Measurements from ENCODE around the gene GRAMD4. TPM values are rescaled to one million over a fixed set of nuclear protein-coding genes. Genes with fewer than 3 reads are reported as not detected.
A peak's percentile ranks its signal among the peaks of the same experiment; 100 is the strongest.
"Not testable (repeated sequence)": the region's sequence is repeated elsewhere in the genome, so short reads cannot be mapped to it uniquely, and the experiment has no call there.

The GRAMD4 gene
- total RNA-seq, 2 experiments from 2014 or later = 50.4 to 52.0 TPM

GRCh38 chr22:46639843-46640242, 19.7 kb downstream of the GRAMD4 start:
- Mint-ChIP-seq H3K4me3 (no peak overlapping the region), H3K4me1 (ENCODE audit: low read depth) (no peaks in the 10 kb centered on the region), H3K9me3 (no peaks in the 10 kb centered on the region), H3K27ac (no peak overlapping the region), H3K27me3 (no peaks in the 10 kb centered on the region), H3K36me3 (no peaks in the 10 kb centered on the region)
- no peak for DNase-seq
- intact Hi-C loops (cut with micrococcal nuclease) = no loop called here
- POLR2A ChIA-PET = no interaction called here
- CTCF ChIA-PET = interaction anchor here (1.2 kb wide), 1 partner anchor 77 kb away, joined by 6 read pairs; no protein-coding TSS in a partner anchor

GRCh38 chr22:46640293-46641055, 20.3 kb downstream of the GRAMD4 start:
- Mint-ChIP-seq H3K4me1 (ENCODE audit: low read depth) (no peaks in the 10 kb centered on the region), H3K4me3 (no peak overlapping the region), H3K27ac (no peak overlapping the region), H3K9me3 (no peaks in the 10 kb centered on the region), H3K36me3 (no peaks in the 10 kb centered on the region), H3K27me3 (no peaks in the 10 kb centered on the region)
- CTCF ChIA-PET = interaction anchor here (1.2 kb wide), 1 partner anchor 77 kb away, joined by 6 read pairs; no protein-coding TSS in a partner anchor
- POLR2A ChIA-PET = no interaction called here
- DNase-seq = no peak
- intact Hi-C loops (cut with micrococcal nuclease) = no loop called here

- intact Hi-C loops (cut with micrococcal nuclease) = no loop called here
- no peaks in the 10 kb centered on the region for H3K27me3 Mint-ChIP-seq
- H3K4me1 Mint-ChIP-seq (ENCODE audit: low read depth) = no peaks in the 10 kb centered on the region
- no peaks in the 10 kb centered on the region for H3K9me3 Mint-ChIP-seq
- ChIA-PET CTCF (no interaction called here), POLR2A (no interaction called here)
- DNase-seq = no peak
- no peaks in the 10 kb centered on the region for H3K36me3 Mint-ChIP-seq
- no peak overlapping the region for H3K27ac Mint-ChIP-seq
- H3K4me3 Mint-ChIP-seq = no peak overlapping the region
Measured at GRCh38 chr22:46641811-46642266, 21.7 kb downstream of the GRAMD4 start.

DNA sequence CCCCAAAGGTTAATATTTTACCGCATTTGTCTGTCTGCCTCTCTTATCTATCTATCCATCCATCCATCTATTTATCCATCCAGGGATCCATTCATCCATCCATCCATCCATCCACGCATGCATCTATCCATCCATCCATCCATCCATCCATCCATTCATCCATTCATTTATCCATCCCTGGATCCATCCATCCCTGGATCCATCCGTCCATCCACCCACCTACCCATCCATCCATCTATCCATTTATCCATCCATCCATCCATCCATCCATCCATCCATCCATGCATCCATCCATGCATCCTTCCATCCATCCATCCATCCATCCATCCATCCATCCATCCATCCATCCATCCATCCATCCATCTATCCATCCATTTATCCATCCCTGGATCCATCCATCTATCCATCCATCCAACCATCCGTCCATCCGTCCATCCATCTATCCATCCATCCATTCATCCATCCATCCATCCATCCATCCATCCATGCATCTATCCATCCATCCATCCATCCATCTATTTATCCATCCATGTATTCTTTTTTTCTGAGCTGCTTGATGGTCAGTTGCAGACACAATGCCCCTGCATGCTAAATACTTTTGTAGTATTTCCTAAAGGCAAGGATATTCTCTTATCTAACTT, 22.8 kb downstream of the GRAMD4 start:
- POLR2A ChIA-PET; H3K4me1 Mint-ChIP-seq (ENCODE audit: low read depth); H3K27me3 Mint-ChIP-seq; H3K9me3 Mint-ChIP-seq; H3K36me3 Mint-ChIP-seq; H3K27ac Mint-ChIP-seq; intact Hi-C loops (cut with micrococcal nuclease); DNase-seq; H3K4me3 Mint-ChIP-seq: not testable (repeated sequence)
- CTCF ChIA-PET = interaction anchor here (0.6 kb wide), 1 partner anchor 100 kb away, joined by 3 read pairs; no protein-coding TSS in a partner anchor

- no peak for DNase-seq
- no peak overlapping the region for H3K4me3 Mint-ChIP-seq
- no peaks in the 10 kb centered on the region for H3K4me1 Mint-ChIP-seq (ENCODE audit: low read depth)
- H3K36me3 Mint-ChIP-seq = no peaks in the 10 kb centered on the region
- ChIA-PET CTCF (no interaction called here), POLR2A (no interaction called here)
- intact Hi-C loops (cut with micrococcal nuclease) = no loop called here
- H3K27me3 Mint-ChIP-seq = no peaks in the 10 kb centered on the region
- no peak overlapping the region for H3K27ac Mint-ChIP-seq
- no peaks in the 10 kb centered on the region for H3K9me3 Mint-ChIP-seq
Measured at GRCh38 chr22:46646531-46647215, 26.5 kb downstream of the GRAMD4 start.

- H3K4me1 Mint-ChIP-seq (ENCODE audit: low read depth) = peaks cover 13% of the 10 kb centered on the region
- DNase-seq; intact Hi-C loops (cut with micrococcal nuclease); POLR2A ChIA-PET; H3K4me3 Mint-ChIP-seq; H3K36me3 Mint-ChIP-seq; CTCF ChIA-PET; H3K9me3 Mint-ChIP-seq; H3K27ac Mint-ChIP-seq; H3K27me3 Mint-ChIP-seq: not testable (repeated sequence)
Measured at GRCh38 chr22:46648225-46648820, 28.1 kb downstream of the GRAMD4 start.

DNA sequence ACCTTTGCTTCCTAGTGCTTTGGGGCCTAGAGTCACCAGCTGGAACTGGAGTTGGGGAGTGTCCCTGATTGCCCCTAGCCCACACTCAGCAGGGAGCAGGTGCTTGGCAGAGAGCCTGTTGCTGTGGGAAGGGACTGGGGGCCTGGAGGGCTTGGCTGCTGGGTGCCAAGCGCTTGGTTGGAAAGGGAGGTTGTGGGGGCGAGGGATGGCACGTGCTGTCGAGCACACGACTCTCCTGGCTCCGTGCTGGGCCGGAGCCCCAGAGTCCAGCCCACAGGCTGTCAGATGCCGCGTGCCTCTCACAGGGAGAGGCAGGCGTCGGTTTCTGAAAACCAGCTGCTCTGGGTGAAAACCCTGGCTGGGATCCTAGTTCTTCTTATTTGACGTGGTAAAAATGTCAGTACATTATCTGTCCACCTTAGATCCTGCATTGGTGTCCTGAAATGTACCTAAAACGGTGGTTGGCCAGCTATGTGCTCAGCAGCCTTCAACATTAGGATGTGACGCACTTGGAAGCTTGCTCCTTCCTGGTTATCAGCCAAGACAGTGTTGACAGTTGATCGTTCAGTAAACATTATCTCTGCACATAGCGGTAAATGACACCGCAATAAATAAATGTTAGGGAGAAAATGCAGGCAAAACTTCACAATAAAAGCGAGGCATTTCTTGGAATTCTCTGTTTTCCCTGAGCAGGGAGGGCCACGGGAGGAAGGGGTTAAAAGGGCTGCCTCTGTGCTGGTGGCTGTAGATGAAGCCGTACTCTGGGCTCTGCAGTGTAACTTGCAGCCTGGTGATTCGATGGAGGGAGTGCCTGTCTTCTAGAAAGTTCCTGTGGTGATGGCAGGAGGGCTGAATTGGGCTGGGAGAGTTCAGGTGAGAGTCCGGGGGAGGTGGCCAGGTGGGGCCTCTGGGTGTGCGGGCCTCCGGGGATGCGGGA, 29.2 kb downstream of the GRAMD4 start:
- H3K4me3 Mint-ChIP-seq = no peak overlapping the region
- no peaks in the 10 kb centered on the region for H3K27me3 Mint-ChIP-seq
- peaks cover 2% of the 10 kb centered on the region for H3K36me3 Mint-ChIP-seq
- ChIA-PET CTCF (interaction anchor here (0.6 kb wide), 1 partner anchor 74 kb away, joined by 4 read pairs; no protein-coding TSS in a partner anchor), POLR2A (no interaction called here)
- H3K4me1 Mint-ChIP-seq (ENCODE audit: low read depth) = peaks cover 23% of the 10 kb centered on the region
- no peak overlapping the region for H3K27ac Mint-ChIP-seq
- no peak for DNase-seq
- intact Hi-C loops (cut with micrococcal nuclease) = no loop called here
- no peaks in the 10 kb centered on the region for H3K9me3 Mint-ChIP-seq

DNA sequence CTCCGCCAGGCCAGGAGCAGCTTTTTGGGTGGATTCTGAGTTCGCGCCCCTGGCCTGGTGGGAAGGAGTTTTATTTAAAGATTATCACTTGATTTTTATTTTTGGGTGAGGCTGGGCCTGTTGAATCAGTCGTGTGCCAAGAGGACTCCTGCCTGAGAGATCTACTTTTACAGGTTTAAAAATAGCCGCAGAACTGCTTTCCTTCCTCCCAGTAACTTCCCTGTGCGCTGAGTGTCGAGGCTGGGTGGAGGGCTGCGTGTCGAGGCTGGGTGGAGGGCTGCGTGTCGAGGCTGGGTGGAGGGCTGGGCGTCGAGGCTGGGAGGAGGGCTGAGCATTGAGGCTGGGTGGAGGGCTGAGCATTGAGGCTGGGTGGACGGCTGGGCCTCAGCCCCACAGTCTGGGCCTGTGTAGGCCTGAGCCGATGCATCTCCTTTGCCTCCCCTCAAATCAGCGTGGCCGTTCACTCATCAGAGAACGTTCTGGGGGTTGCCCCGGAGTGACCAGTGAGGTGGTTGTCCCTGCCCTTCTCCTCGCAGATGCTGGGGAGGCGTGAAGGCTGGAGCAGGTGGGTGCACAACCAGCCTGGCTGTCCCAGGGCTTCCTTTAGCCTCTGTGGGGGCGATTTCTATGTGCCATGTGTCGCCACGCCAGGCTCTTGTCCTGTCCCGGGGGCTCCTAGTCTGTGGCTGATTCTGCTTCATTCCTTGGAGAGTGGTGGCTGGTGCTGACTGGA, 30.1 kb downstream of the GRAMD4 start:
- Mint-ChIP-seq H3K27ac (no peak overlapping the region), H3K4me1 (ENCODE audit: low read depth) (peaks cover 28% of the 10 kb centered on the region), H3K9me3 (no peaks in the 10 kb centered on the region), H3K4me3 (no peak overlapping the region), H3K36me3 (peaks cover 2% of the 10 kb centered on the region), H3K27me3 (no peaks in the 10 kb centered on the region)
- intact Hi-C loops (cut with micrococcal nuclease) = no loop called here
- ChIA-PET POLR2A (no interaction called here), CTCF (no interaction called here)
- DNase-seq = no peak

DNA sequence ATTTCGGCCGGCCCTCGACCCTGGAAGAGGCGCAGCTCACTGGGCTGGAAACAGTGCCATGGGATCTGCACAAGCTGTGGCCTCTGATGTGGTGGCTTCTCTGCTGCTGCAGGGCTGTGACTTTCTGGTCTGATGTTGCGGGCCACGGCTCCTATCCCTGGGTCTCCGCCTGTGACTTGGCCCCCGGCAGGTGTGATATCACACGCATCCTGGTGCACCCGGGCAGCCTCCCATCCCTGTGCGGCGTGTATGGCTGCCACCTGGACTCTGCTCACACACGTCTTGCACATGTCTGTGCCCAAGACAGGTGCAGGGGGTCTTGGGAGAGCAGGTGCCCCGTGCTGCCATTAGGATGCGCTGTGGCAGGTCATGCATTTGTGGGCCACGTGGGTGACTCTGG, 31.1 kb downstream of the GRAMD4 start:
- intact Hi-C loops (cut with micrococcal nuclease) = no loop called here
- CTCF ChIA-PET = no interaction called here
- no peak overlapping the region for H3K4me3 Mint-ChIP-seq
- H3K27me3 Mint-ChIP-seq = no peaks in the 10 kb centered on the region
- H3K27ac Mint-ChIP-seq = no peak overlapping the region
- H3K9me3 Mint-ChIP-seq = no peaks in the 10 kb centered on the region
- POLR2A ChIA-PET = no interaction called here
- peaks cover 2% of the 10 kb centered on the region for H3K36me3 Mint-ChIP-seq
- no peak for DNase-seq
- peaks cover 28% of the 10 kb centered on the region for H3K4me1 Mint-ChIP-seq (ENCODE audit: low read depth)

DNA sequence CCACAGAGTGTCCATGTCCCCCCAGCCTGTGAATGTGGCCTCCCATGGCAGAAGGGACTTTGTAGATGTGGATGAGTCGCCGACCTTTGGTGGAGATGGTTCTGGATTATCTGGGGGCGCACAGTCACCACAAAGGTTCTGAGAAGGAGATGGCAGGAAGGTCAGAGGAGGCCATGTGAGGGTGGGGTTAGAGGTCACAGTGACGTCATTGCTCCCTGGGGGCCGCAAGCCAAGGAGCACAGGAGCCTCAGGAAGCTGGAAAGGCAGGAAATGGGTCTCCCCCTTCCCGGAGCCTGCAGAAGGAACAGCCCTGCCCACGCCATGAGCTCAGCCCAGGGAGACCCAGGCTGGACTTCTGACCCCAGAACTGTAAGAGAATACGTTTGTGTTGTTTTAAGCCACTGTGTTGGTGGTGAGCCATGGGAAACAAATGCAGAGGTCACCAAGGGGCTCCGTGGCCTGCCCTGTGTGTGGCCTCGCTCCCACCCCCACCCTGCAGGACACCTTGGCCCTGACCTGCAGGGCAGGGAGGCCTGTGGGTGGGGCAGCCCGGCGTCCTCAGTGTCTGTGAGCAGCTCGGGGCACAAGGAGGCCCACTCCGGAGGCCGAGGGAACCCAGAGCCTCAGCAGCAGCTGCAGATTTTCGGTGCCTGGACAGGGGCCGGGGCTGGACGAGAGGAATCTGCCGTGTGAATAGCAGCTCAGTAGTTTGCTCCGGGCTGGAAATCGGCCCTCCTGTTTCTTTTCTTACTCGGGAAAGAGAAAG, 32.1 kb downstream of the GRAMD4 start:
- H3K4me3 Mint-ChIP-seq = no peak overlapping the region
- peaks cover 2% of the 10 kb centered on the region for H3K36me3 Mint-ChIP-seq
- peak overlapping the region; percentile 68 for H3K27ac Mint-ChIP-seq
- intact Hi-C loops (cut with micrococcal nuclease) = no loop called here
- H3K9me3 Mint-ChIP-seq = no peaks in the 10 kb centered on the region
- ChIA-PET POLR2A (no interaction called here), CTCF (interaction anchor here (1.1 kb wide), 1 partner anchor 88 kb away, joined by 3 read pairs; no protein-coding TSS in a partner anchor)
- DNase-seq = peak; percentile 45
- no peaks in the 10 kb centered on the region for H3K27me3 Mint-ChIP-seq
- H3K4me1 Mint-ChIP-seq (ENCODE audit: low read depth) = peaks cover 28% of the 10 kb centered on the region

Data from activated CD4-positive, alpha-beta memory T cell treated with anti-CD3 and anti-CD28 coated beads for 36 hours (primary cell).